HepG2 (cell line): ENCODE results near the gene RPS8. TPM values are rescaled to one million over a fixed set of nuclear protein-coding genes. Genes with fewer than 3 reads are reported as not detected.
A peak's percentile ranks its signal among the peaks of the same experiment; 100 is the strongest.

Experiments used
- ATAC-seq: fragments of 200-7000 bp; cut with Tn5 transposase; 3 replicates; pipeline ENCODE4 v1.9.1; 2020; ENCODE audit warnings: mild to moderate bottlenecking, moderate library complexity
- BruUV-seq: library from RNA; stranded (reverse); fragments of 400-500 nt; replicated peaks from 2 replicates; lab custom pipeline; 2021; lab: Mats Ljungman, UMichigan
- CTCF ChIA-PET: fragments of 300-600 bp; formaldehyde crosslinking; extraction: SDS; loops from one replicate; lab custom pipeline; 2021; ENCODE audit warnings: low total read pairs, inconsistent platforms, low intra/inter-chr PET ratio; lab: Yijun Ruan, JAX
- POLR2A ChIA-PET: fragments of 350-600 bp; sonication (Branson Sonifier 250); formaldehyde crosslinking; loops from one replicate; lab custom pipeline; 2020; ENCODE audit warnings: antibody characterized with exemption, inconsistent platforms; lab: Yijun Ruan, JAX
- DNase-seq: peaks from one replicate; pipeline ENCODE4 v3.0.0-alpha.2; 2015; ENCODE audit warnings: low spot score
- FAIRE-seq: peaks from 3 replicates; lab custom pipeline; 2011; peaks lifted over from hg19 to GRCh38; lab: Jason Lieb, UNC
- H2AFZ ChIP-seq: one replicate; pipeline ENCODE4 v1.6.1; 2011; ENCODE audit warnings: low read length, inconsistent platforms
- H3K27ac ChIP-seq: fragments of 300-600 bp; 3 replicates; pipeline ENCODE4 v1.8.0; 2011; ENCODE audit warnings: mixed run types, mild to moderate bottlenecking, mixed read lengths, low read length, inconsistent platforms; ENCODE audit not compliant: insufficient read depth; ENCODE audit errors: extremely low read length
- H3K27me3 ChIP-seq, 2 experiments: fragments of 200-600 bp in 1 of 2; 2 replicates in 1 of 2; 3 replicates in 1 of 2; pipeline versions ENCODE4 v1.6.0 to v1.8.0; 2011; ENCODE audit warnings: low read length in 2 of 2, mild to moderate bottlenecking in 2 of 2, moderate library complexity in 2 of 2, inconsistent platforms in 1 of 2; ENCODE audit not compliant: insufficient read depth in 2 of 2, control insufficient read depth in 1 of 2
- H3K36me3 ChIP-seq, 2 experiments: fragments of 200-600 bp in 1 of 2; replicated peaks in 1 of 2; 2 replicates in 1 of 2; 3 replicates in 1 of 2; pipeline versions ENCODE4 v1.5.1 to v1.8.0; 2011; ENCODE audit warnings: low read length in 2 of 2, inconsistent platforms in 1 of 2; ENCODE audit not compliant: insufficient read depth in 2 of 2, control insufficient read depth in 1 of 2
- H3K4me1 ChIP-seq: 2 replicates; pipeline ENCODE4 v1.5.1; 2012; ENCODE audit warnings: low read length, inconsistent platforms; ENCODE audit not compliant: insufficient read depth
- H3K4me2 ChIP-seq: 2 replicates; pipeline ENCODE4 v1.6.0; 2011; ENCODE audit warnings: low read depth, low read length, inconsistent platforms
- H3K4me3 ChIP-seq, 3 experiments: fragments of 200-600 bp in 1 of 3; sonication (generic), shearing (Covaris generic) in 1 of 3; replicated peaks in 1 of 3; 2 replicates each; pipeline ENCODE4 v1.5.1; 2011 to 2016; ENCODE audit warnings: low read length in 3 of 3, inconsistent platforms in 2 of 3, low read depth in 2 of 3, mild to moderate bottlenecking in 2 of 3, control low read depth in 1 of 3, mixed read lengths in 1 of 3; ENCODE audit not compliant: insufficient read depth in 1 of 3
- H3K79me2 ChIP-seq: one replicate; pipeline ENCODE4 v1.6.1; 2011; ENCODE audit warnings: low read length, inconsistent platforms; ENCODE audit not compliant: insufficient read depth
- H3K9ac ChIP-seq: 2 replicates; pipeline ENCODE4 v1.6.0; 2011; ENCODE audit warnings: mild to moderate bottlenecking, low read depth, low read length, inconsistent platforms; ENCODE audit not compliant: insufficient read depth
- H3K9me3 ChIP-seq: 2 replicates; pipeline ENCODE4 v1.5.1; 2012; ENCODE audit warnings: mild to moderate bottlenecking, low read length
- H4K20me1 ChIP-seq: 2 replicates; pipeline ENCODE4 v1.6.0; 2011; ENCODE audit warnings: inconsistent platforms, mild to moderate bottlenecking, low read length, moderate library complexity; ENCODE audit not compliant: insufficient read depth
- BCL6 ChIP-seq: IDR thresholded peaks from 2 replicates; pipeline ENCODE4 v1.6.1; 2016; ENCODE audit warnings: missing genetic modification reagents, missing compliant biosample characterization
- DR1 ChIP-seq: sonication (generic); formaldehyde crosslinking; IDR thresholded peaks from 2 replicates; pipeline ENCODE4 v1.8.0; 2021; ENCODE audit warnings: mild to moderate bottlenecking, missing genetic modification reagents, inconsistent platforms
- FOXA3 ChIP-seq: IDR thresholded peaks from 2 replicates; pipeline ENCODE4 v1.6.1; 2016; ENCODE audit warnings: missing genetic modification reagents, missing compliant biosample characterization
- HOXD1 ChIP-seq: sonication (generic); formaldehyde crosslinking; IDR thresholded peaks from 2 replicates; pipeline ENCODE4 v1.5.0; 2020; ENCODE audit warnings: missing genetic modification reagents
- MEF2D ChIP-seq: sonication (generic); formaldehyde crosslinking; IDR thresholded peaks from 2 replicates; pipeline ENCODE4 v1.5.1; 2020; ENCODE audit warnings: mild to moderate bottlenecking, missing genetic modification reagents
- NFKB2 ChIP-seq: sonication (generic); formaldehyde crosslinking; IDR thresholded peaks from 2 replicates; pipeline ENCODE4 v1.4.0; 2020; ENCODE audit warnings: missing genetic modification reagents, borderline replicate concordance
- PRPF4 ChIP-seq: fragments of 200-400 bp; formaldehyde crosslinking; IDR thresholded peaks from 2 replicates; pipeline ENCODE4 v1.6.1; 2016; ENCODE audit warnings: low read length, low read depth; ENCODE audit not compliant: poor library complexity, severe bottlenecking
- REPIN1 ChIP-seq: sonication (generic); formaldehyde crosslinking; IDR thresholded peaks from 2 replicates; pipeline ENCODE4 v1.8.0; 2022; ENCODE audit warnings: missing genetic modification reagents, low read depth, mild to moderate bottlenecking, borderline replicate concordance
- RFXAP ChIP-seq: sonication (generic); formaldehyde crosslinking; IDR thresholded peaks from 2 replicates; pipeline ENCODE4 v1.4.0; 2020; ENCODE audit warnings: missing genetic modification reagents, borderline replicate concordance
- SOX6 ChIP-seq, 2 experiments: fragments of 450-650 bp in 1 of 2; sonication (generic) in 1 of 2; formaldehyde crosslinking in 1 of 2; IDR thresholded peaks; 2 replicates each; pipeline versions ENCODE4 v1.4.0 to v1.6.1; 2017 to 2020; ENCODE audit warnings: antibody characterized with exemption in 1 of 2, mild to moderate bottlenecking in 1 of 2, missing genetic modification reagents in 1 of 2
- TAF1 ChIP-seq: sonication (generic); formaldehyde crosslinking; IDR thresholded peaks from 2 replicates; pipeline ENCODE4 v1.4.0; 2020; ENCODE audit warnings: missing genetic modification reagents
- WIZ ChIP-seq: sonication (generic); formaldehyde crosslinking; IDR thresholded peaks from 2 replicates; pipeline ENCODE4 v1.5.1; 2020; ENCODE audit warnings: mild to moderate bottlenecking, missing genetic modification reagents
- XBP1 ChIP-seq: sonication (generic); formaldehyde crosslinking; IDR thresholded peaks from 2 replicates; pipeline ENCODE4 v1.5.0; 2020; ENCODE audit warnings: missing genetic modification reagents
- ZMYM3 ChIP-seq: sonication (generic); formaldehyde crosslinking; IDR thresholded peaks from 2 replicates; pipeline ENCODE4 v1.5.1; 2020; ENCODE audit warnings: mild to moderate bottlenecking, missing genetic modification reagents
- ZNF30 ChIP-seq: sonication (generic); formaldehyde crosslinking; IDR thresholded peaks from 2 replicates; pipeline ENCODE4 v1.5.0; 2020; ENCODE audit warnings: mild to moderate bottlenecking, missing genetic modification reagents
- ZNF567 ChIP-seq: sonication (generic); formaldehyde crosslinking; IDR thresholded peaks from 2 replicates; pipeline ENCODE4 v1.8.1; 2023; ENCODE audit warnings: mild to moderate bottlenecking, missing genetic modification reagents, borderline replicate concordance
- WGBS: methylation state at CpG from one replicate; pipeline ENCODE4 v1.1.6; 2017; ENCODE audit warnings: low lambda C conversion rate; 5-methylcytosine and 5-hydroxymethylcytosine counted together
- in situ Hi-C: cut with HindIII; loops from 2 replicates; pipeline ENCODE4 v1.10.0; 2017; ENCODE audit warnings: low pct_unique_long_range_greater_than_20kb; ENCODE audit not compliant: extremely low pct_ligation_motif_present
- intact Hi-C: fragments of 100-400 bp; cut with micrococcal nuclease; formaldehyde crosslinking; loops from one replicate; pipeline ENCODE4 v1.10.0; 2022; ENCODE audit not compliant: unreplicated experiment
- polyA plus RNA-seq, 8 experiments: library from polyadenylated mRNA; depleted of rRNA in 3 of 8; stranded (reverse) in 7 of 8; unstranded in 1 of 8; fragments of >200 nt; fragmentation: Illumina TruSeq in 4 of 8; extraction: Trizol in 4 of 8; gene quantifications; 2 replicates each; pipeline versions ENCODE4 v1.2.1 to v1.2.3, GENCODE V29; 2011 to 2016; ENCODE audit warnings: low read depth in 4 of 8, missing spikeins in 1 of 8, mixed read lengths in 1 of 8; ENCODE audit not compliant: insufficient read depth in 1 of 8
- total RNA-seq, 5 experiments: library from RNA; depleted of rRNA; stranded (reverse); fragments of >200 nt; fragmentation: Illumina TruSeq; extraction: Trizol; gene quantifications; 2 replicates each; pipeline ENCODE4 v1.2.3, GENCODE V29; 2016; ENCODE audit warnings: low read depth in 1 of 5
- TF ChIP-seq, protein P1 (sequence below): sonication (generic); formaldehyde crosslinking; IDR thresholded peaks from 2 replicates; pipeline ENCODE4 v1.4.0; 2020; ENCODE audit warnings: mild to moderate bottlenecking, low read depth, missing genetic modification reagents
- TF ChIP-seq, protein P2 (sequence below): sonication (generic); formaldehyde crosslinking; IDR thresholded peaks from 2 replicates; pipeline ENCODE4 v1.4.0; 2020; ENCODE audit warnings: missing genetic modification reagents

The RPS8 gene
- total and polyA plus RNA-seq, 2 of the 13 experiments (the other 11 are each of a cell fraction or from before 2014, with no cell fraction given) = 2,628 to 2,822 TPM

DNA sequence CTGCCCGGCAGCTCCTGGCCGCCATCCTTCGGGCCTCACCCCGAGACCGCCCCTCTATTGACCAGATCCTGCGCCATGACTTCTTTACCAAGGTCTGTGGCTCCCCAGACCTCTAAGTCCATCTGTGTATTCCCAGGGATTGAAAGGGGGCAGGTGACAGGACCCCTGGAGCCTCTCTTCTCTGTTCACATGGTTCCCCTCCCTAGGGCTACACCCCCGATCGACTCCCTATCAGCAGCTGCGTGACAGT, 27.6 kb downstream of the RPS8 start:
- no peak overlapping the region for H2AFZ ChIP-seq
- H3K9me3 ChIP-seq = no peaks in the 10 kb centered on the region
- H3K27ac ChIP-seq = no peak overlapping the region
- TF ChIP-seq WIZ (CRISPR knock-in tag) = no peak
- no peak for TF ChIP-seq RFXAP (CRISPR knock-in tag)
- TF ChIP-seq PRPF4 = no peak
- no peak for TF ChIP-seq MEF2D
- TF ChIP-seq FOXA3 (CRISPR knock-in tag) = no peak
- no peak for TF ChIP-seq REPIN1 (CRISPR knock-in tag)
- no peak for TF ChIP-seq ZNF30 (CRISPR knock-in tag)
- TF ChIP-seq, protein P1, sequence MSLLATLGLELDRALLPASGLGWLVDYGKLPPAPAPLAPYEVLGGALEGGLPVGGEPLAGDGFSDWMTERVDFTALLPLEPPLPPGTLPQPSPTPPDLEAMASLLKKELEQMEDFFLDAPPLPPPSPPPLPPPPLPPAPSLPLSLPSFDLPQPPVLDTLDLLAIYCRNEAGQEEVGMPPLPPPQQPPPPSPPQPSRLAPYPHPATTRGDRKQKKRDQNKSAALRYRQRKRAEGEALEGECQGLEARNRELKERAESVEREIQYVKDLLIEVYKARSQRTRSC = no peak
- no peak for TF ChIP-seq BCL6 (CRISPR knock-in tag)
- TF ChIP-seq ZMYM3 (CRISPR knock-in tag) = no peak
- no peak for TF ChIP-seq DR1 (CRISPR knock-in tag)
- TF ChIP-seq, protein P2, sequence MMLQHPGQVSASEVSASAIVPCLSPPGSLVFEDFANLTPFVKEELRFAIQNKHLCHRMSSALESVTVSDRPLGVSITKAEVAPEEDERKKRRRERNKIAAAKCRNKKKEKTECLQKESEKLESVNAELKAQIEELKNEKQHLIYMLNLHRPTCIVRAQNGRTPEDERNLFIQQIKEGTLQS (CRISPR knock-in tag) = no peak
- TF ChIP-seq HOXD1 = no peak
- TF ChIP-seq NFKB2 (CRISPR knock-in tag) = no peak
- TF ChIP-seq ZNF567 (CRISPR knock-in tag) = no peak
- TF ChIP-seq TAF1 (CRISPR knock-in tag) = no peak
- no peak for TF ChIP-seq XBP1 (CRISPR knock-in tag)
- no peak for TF ChIP-seq SOX6 (IDR thresholded peaks at IDR 0.05)
- no peak for TF ChIP-seq SOX6 (CRISPR knock-in tag; IDR thresholded peaks at IDR 0.05)
- in situ Hi-C loops (no loop called here), intact Hi-C loops (no loop called here)
- no peaks in the 10 kb centered on the region for H3K27me3 ChIP-seq
- 0 out of 2 replicates have a peak, but pooled peaks cover 7% of the 10 kb centered on the region for H4K20me1 ChIP-seq
- DNase-seq (no peak), ATAC-seq (no peak), FAIRE-seq (no peak)
- H3K4me1 ChIP-seq = peaks cover 68% of the 10 kb centered on the region
- ChIA-PET POLR2A (interaction anchor here (6.7 to 12.9 kb wide), 2 partner anchors 17 to 19 kb away, joined by 168 to 570 read pairs; no protein-coding TSS in a partner anchor), CTCF (no interaction called here)
- H3K4me2 ChIP-seq = no peak overlapping the region
- BruUV-seq = no TSS peak
- H3K36me3 ChIP-seq = peaks cover 6 to 38% of the 10 kb centered on the region in 2 experiments; a peak in 4 of 5 replicates
- H3K79me2 ChIP-seq = peaks cover 17% of the 10 kb centered on the region
- no peak overlapping the region for H3K4me3 ChIP-seq
- H3K9ac ChIP-seq = 0 out of 2 replicates have a peak overlapping the region, but pooled peaks have one; percentile 0
- WGBS = 98% methylated on average over 9 of the region's 9 CpGs
